GM23338 (cell line): ENCODE data around the gene PRKCH. TPM values are rescaled to one million over a fixed set of nuclear protein-coding genes. Genes with fewer than 3 reads are reported as not detected.

Experiments used
- ATAC-seq: fragments of 200-7000 bp; cut with Tn5 transposase; 3 replicates; pipeline ENCODE4 v1.9.1; 2020
- DNase-seq: peaks from one replicate; pipeline ENCODE4 v3.0.0-alpha.2; 2015; ENCODE audit warnings: low spot score
- H2AFZ ChIP-seq: fragments of 200-600 bp; sonication (generic); 2 replicates; pipeline ENCODE4 v1.8.0; 2016; ENCODE audit warnings: antibody characterized with exemption, mild to moderate bottlenecking, moderate library complexity
- H3F3A ChIP-seq: fragments of 200-600 bp; sonication (generic); replicated peaks from 2 replicates; pipeline ENCODE4 v1.8.0; 2017; ENCODE audit warnings: antibody characterized with exemption, mixed run types, low read depth
- H3K27ac ChIP-seq: fragments of 200-600 bp; sonication (generic); 2 replicates; pipeline ENCODE4 v1.6.1; 2016; ENCODE audit warnings: low read depth
- H3K27me3 ChIP-seq: fragments of 200-600 bp; sonication (generic); 2 replicates; pipeline ENCODE4 v1.8.0; 2016; ENCODE audit warnings: mild to moderate bottlenecking, mixed run types, moderate library complexity; ENCODE audit not compliant: insufficient read depth
- H3K36me3 ChIP-seq: fragments of 200-600 bp; sonication (generic); 2 replicates; pipeline ENCODE4 v1.8.0; 2016; ENCODE audit warnings: mild to moderate bottlenecking; ENCODE audit not compliant: insufficient read depth
- H3K4me1 ChIP-seq: fragments of 200-600 bp; sonication (generic); 2 replicates; pipeline ENCODE4 v1.8.0; 2016; ENCODE audit warnings: mild to moderate bottlenecking, moderate library complexity; ENCODE audit not compliant: insufficient read depth
- H3K4me2 ChIP-seq: fragments of 200-600 bp; sonication (generic); 2 replicates; pipeline ENCODE4 v1.7.1; 2017; ENCODE audit warnings: mixed run types
- H3K4me3 ChIP-seq: fragments of 200-600 bp; sonication (generic); 2 replicates; pipeline ENCODE4 v1.6.1; 2016; ENCODE audit warnings: mixed run types
- H3K79me2 ChIP-seq: fragments of 200-600 bp; sonication (generic); replicated peaks from 2 replicates; pipeline ENCODE4 v1.8.0; 2017; ENCODE audit warnings: mild to moderate bottlenecking; ENCODE audit not compliant: insufficient read depth
- H3K9me2 ChIP-seq: fragments of 200-600 bp; sonication (generic); 2 replicates; pipeline ENCODE4 v1.8.0; 2017; ENCODE audit not compliant: insufficient read depth
- H4K20me1 ChIP-seq: fragments of 200-600 bp; sonication (generic); replicated peaks from 2 replicates; pipeline ENCODE4 v1.8.0; 2017; ENCODE audit warnings: mild to moderate bottlenecking; ENCODE audit not compliant: insufficient read depth
- H3K27ac Mint-ChIP-seq: 2 replicates; pipeline ENCODE4 v1.8.0; 2020; ENCODE audit warnings: inconsistent platforms, mild to moderate bottlenecking, moderate library complexity, mixed read lengths
- H3K27me3 Mint-ChIP-seq: 3 replicates; pipeline ENCODE4 v1.8.0; 2022; ENCODE audit warnings: low read depth, mild to moderate bottlenecking, moderate library complexity, mixed read lengths, inconsistent platforms; ENCODE audit not compliant: insufficient read depth, poor library complexity
- H3K36me3 Mint-ChIP-seq: 3 replicates; pipeline ENCODE4 v1.8.0; 2021; ENCODE audit warnings: low read depth, mild to moderate bottlenecking, inconsistent platforms, moderate library complexity, mixed read lengths
- H3K4me1 Mint-ChIP-seq: 3 replicates; pipeline ENCODE4 v1.8.0; 2020; ENCODE audit warnings: mild to moderate bottlenecking, inconsistent platforms, mixed read lengths
- H3K4me3 Mint-ChIP-seq: 3 replicates; pipeline ENCODE4 v1.8.0; 2021; ENCODE audit warnings: moderate library complexity, mild to moderate bottlenecking, inconsistent platforms, mixed read lengths
- H3K9me3 Mint-ChIP-seq: 3 replicates; pipeline ENCODE4 v1.8.0; 2020; ENCODE audit warnings: moderate library complexity, mild to moderate bottlenecking, inconsistent platforms, mixed read lengths
- EZH2 ChIP-seq: fragments of 200-600 bp; sonication (generic); IDR thresholded peaks from one replicate; pipeline ENCODE4 v1.8.0; 2017; ENCODE audit warnings: antibody characterized with exemption, mild to moderate bottlenecking, low read depth; ENCODE audit not compliant: unreplicated experiment
- EZH2phosphoT487 ChIP-seq: fragments of 200-600 bp; sonication (generic); IDR thresholded peaks from one replicate; pipeline ENCODE4 v1.8.1; 2018; ENCODE audit warnings: antibody characterized with exemption; ENCODE audit not compliant: unreplicated experiment
- NANOG ChIP-seq: IDR thresholded peaks from 2 replicates; pipeline ENCODE4 v1.6.1; 2016; ENCODE audit warnings: antibody characterized with exemption, borderline replicate concordance
- POLR2AphosphoS5 ChIP-seq: IDR thresholded peaks from 2 replicates; pipeline ENCODE4 v1.6.1; 2016; ENCODE audit warnings: antibody characterized with exemption, low read depth
- STAT1 ChIP-seq: IDR thresholded peaks from one replicate; pipeline ENCODE4 v1.6.1; 2016; ENCODE audit warnings: antibody characterized with exemption; ENCODE audit not compliant: unreplicated experiment
- ZNF114 ChIP-seq: fragments of 250-450 bp; sonication (Bioruptor Pico); IDR thresholded peaks from 2 replicates; pipeline ENCODE4 v1.5.0; 2020; ENCODE audit warnings: mild to moderate bottlenecking, moderate library complexity
- polyA plus RNA-seq: library from polyadenylated mRNA; unstranded; fragments of >200 nt; fragmentation: Nextera tagmentation; extraction: Ambion mirVana; gene quantifications from 2 replicates; pipeline ENCODE4 v1.2.1, GENCODE V29; 2016
- total RNA-seq: library from RNA; depleted of rRNA; stranded (reverse); fragments of >200 nt; shearing (Covaris generic); gene quantifications from 2 replicates; pipeline ENCODE4 v1.2.3, GENCODE V29; 2014
- TF ChIP-seq, protein P1 (sequence below): fragments of 250-450 bp; sonication (Bioruptor Pico); IDR thresholded peaks from 2 replicates; pipeline ENCODE4 v1.5.0; 2020; ENCODE audit warnings: mild to moderate bottlenecking, moderate library complexity
- TF ChIP-seq, protein P2 (sequence below): IDR thresholded peaks from one replicate; pipeline ENCODE4 v1.6.1; 2018; ENCODE audit warnings: antibody characterized with exemption; ENCODE audit not compliant: unreplicated experiment

The PRKCH gene
- total and polyA plus RNA-seq, 2 experiments from 2014 or later: 5.4 to 10.1 TPM

GRCh38 chr14:61456720-61457119 lies 135.3 kb downstream of the PRKCH start (continued):
- TF ChIP-seq, protein P1, sequence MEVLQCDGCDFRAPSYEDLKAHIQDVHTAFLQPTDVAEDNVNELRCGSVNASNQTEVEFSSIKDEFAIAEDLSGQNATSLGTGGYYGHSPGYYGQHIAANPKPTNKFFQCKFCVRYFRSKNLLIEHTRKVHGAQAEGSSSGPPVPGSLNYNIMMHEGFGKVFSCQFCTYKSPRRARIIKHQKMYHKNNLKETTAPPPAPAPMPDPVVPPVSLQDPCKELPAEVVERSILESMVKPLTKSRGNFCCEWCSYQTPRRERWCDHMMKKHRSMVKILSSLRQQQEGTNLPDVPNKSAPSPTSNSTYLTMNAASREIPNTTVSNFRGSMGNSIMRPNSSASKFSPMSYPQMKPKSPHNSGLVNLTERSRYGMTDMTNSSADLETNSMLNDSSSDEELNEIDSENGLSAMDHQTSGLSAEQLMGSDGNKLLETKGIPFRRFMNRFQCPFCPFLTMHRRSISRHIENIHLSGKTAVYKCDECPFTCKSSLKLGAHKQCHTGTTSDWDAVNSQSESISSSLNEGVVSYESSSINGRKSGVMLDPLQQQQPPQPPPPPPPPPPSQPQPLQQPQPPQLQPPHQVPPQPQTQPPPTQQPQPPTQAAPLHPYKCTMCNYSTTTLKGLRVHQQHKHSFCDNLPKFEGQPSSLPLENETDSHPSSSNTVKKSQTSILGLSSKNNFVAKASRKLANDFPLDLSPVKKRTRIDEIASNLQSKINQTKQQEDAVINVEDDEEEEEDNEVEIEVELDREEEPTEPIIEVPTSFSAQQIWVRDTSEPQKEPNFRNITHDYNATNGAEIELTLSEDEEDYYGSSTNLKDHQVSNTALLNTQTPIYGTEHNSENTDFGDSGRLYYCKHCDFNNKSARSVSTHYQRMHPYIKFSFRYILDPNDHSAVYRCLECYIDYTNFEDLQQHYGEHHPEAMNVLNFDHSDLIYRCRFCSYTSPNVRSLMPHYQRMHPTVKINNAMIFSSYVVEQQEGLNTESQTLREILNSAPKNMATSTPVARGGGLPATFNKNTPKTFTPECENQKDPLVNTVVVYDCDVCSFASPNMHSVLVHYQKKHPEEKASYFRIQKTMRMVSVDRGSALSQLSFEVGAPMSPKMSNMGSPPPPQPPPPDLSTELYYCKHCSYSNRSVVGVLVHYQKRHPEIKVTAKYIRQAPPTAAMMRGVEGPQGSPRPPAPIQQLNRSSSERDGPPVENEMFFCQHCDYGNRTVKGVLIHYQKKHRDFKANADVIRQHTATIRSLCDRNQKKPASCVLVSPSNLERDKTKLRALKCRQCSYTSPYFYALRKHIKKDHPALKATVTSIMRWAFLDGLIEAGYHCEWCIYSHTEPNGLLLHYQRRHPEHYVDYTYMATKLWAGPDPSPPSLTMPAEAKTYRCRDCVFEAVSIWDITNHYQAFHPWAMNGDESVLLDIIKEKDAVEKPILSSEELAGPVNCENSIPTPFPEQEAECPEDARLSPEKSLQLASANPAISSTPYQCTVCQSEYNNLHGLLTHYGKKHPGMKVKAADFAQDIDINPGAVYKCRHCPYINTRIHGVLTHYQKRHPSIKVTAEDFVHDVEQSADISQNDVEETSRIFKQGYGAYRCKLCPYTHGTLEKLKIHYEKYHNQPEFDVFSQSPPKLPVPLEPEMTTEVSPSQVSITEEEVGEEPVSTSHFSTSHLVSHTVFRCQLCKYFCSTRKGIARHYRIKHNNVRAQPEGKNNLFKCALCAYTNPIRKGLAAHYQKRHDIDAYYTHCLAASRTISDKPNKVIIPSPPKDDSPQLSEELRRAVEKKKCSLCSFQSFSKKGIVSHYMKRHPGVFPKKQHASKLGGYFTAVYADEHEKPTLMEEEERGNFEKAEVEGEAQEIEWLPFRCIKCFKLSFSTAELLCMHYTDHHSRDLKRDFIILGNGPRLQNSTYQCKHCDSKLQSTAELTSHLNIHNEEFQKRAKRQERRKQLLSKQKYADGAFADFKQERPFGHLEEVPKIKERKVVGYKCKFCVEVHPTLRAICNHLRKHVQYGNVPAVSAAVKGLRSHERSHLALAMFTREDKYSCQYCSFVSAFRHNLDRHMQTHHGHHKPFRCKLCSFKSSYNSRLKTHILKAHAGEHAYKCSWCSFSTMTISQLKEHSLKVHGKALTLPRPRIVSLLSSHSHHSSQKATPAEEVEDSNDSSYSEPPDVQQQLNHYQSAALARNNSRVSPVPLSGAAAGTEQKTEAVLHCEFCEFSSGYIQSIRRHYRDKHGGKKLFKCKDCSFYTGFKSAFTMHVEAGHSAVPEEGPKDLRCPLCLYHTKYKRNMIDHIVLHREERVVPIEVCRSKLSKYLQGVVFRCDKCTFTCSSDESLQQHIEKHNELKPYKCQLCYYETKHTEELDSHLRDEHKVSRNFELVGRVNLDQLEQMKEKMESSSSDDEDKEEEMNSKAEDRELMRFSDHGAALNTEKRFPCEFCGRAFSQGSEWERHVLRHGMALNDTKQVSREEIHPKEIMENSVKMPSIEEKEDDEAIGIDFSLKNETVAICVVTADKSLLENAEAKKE (CRISPR knock-in tag): no peak

DNA sequence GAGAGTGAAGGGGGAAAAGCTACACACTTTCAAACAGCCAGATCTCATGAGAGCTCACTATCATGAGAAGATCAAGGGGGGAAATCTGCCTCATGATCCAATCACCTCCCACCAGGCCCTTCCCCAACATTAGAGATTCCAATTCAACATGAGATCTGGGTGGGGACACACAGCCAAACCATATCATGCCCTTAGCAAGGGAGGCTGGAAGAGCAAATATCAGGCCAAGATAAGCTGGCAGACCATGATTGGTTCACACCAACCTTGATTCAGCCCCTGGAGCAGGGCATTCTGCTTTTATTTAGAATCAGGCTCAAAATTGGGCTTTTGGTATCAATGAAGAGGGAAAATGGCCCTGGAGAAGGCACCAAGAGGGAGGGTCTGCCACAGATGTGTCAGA lies 137.4 kb downstream of the PRKCH start:
- Histone ChIP-seq H3K36me3 (no peaks in the 10 kb centered on the region), H3K79me2 (no peaks in the 10 kb centered on the region), H3K9me2 (no peaks in the 10 kb centered on the region), H4K20me1 (no peaks in the 10 kb centered on the region), H3K27ac (no peak overlapping the region), H3F3A (no peaks in the 10 kb centered on the region), H2AFZ (no peak overlapping the region), H3K4me3 (no peak overlapping the region), H3K4me1 (peaks cover 11% of the 10 kb centered on the region), H3K4me2 (no peak overlapping the region), H3K27me3 (no peaks in the 10 kb centered on the region)
- DNase-seq: no peak
- no peak overlapping the region for H3K27ac Mint-ChIP-seq
- no peaks in the 10 kb centered on the region for H3K36me3 Mint-ChIP-seq
- no peak overlapping the region for H3K4me3 Mint-ChIP-seq
- no peaks in the 10 kb centered on the region for H3K27me3 Mint-ChIP-seq
- H3K9me3 Mint-ChIP-seq: no peaks in the 10 kb centered on the region
- peaks cover 12% of the 10 kb centered on the region for H3K4me1 Mint-ChIP-seq
- ATAC-seq: no peak
- TF ChIP-seq EZH2: no peak
- TF ChIP-seq STAT1: no peak
- TF ChIP-seq NANOG: no peak
- TF ChIP-seq POLR2AphosphoS5: no peak
- TF ChIP-seq ZNF114 (CRISPR knock-in tag): no peak
- TF ChIP-seq, protein P2, sequence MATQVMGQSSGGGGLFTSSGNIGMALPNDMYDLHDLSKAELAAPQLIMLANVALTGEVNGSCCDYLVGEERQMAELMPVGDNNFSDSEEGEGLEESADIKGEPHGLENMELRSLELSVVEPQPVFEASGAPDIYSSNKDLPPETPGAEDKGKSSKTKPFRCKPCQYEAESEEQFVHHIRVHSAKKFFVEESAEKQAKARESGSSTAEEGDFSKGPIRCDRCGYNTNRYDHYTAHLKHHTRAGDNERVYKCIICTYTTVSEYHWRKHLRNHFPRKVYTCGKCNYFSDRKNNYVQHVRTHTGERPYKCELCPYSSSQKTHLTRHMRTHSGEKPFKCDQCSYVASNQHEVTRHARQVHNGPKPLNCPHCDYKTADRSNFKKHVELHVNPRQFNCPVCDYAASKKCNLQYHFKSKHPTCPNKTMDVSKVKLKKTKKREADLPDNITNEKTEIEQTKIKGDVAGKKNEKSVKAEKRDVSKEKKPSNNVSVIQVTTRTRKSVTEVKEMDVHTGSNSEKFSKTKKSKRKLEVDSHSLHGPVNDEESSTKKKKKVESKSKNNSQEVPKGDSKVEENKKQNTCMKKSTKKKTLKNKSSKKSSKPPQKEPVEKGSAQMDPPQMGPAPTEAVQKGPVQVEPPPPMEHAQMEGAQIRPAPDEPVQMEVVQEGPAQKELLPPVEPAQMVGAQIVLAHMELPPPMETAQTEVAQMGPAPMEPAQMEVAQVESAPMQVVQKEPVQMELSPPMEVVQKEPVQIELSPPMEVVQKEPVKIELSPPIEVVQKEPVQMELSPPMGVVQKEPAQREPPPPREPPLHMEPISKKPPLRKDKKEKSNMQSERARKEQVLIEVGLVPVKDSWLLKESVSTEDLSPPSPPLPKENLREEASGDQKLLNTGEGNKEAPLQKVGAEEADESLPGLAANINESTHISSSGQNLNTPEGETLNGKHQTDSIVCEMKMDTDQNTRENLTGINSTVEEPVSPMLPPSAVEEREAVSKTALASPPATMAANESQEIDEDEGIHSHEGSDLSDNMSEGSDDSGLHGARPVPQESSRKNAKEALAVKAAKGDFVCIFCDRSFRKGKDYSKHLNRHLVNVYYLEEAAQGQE: no peak
- no peak for TF ChIP-seq EZH2phosphoT487
